VCaP (cell line): ENCODE results near the gene ACOX3.

Source experiments
- H3K27ac ChIP-seq: fragments of 450-650 bp; 2 replicates; pipeline ENCODE4 v1.5.1; 2017
- CTCF ChIP-seq: fragments of 450-650 bp; conservative IDR thresholded peaks from 2 replicates; pipeline ENCODE4 v1.5.1; 2017; ENCODE audit warnings: mild to moderate bottlenecking, moderate library complexity

The ACOX3 gene

GRCh38 chr4:8377103-8378075 is 63.1 kb downstream of the ACOX3 start:
- no peak overlapping the region for H3K27ac ChIP-seq
- TF ChIP-seq CTCF = no peak

GRCh38 chr4:8376361-8377102 is 64.0 kb downstream of the ACOX3 start:
- TF ChIP-seq CTCF = no peak
- H3K27ac ChIP-seq = no peak overlapping the region

- TF ChIP-seq CTCF = no peak
- no peak overlapping the region for H3K27ac ChIP-seq
These were observed 65.5 kb downstream of the ACOX3 start for GRCh38 chr4:8374851-8375649.

GRCh38 chr4:8373973-8374545 is 66.5 kb downstream of the ACOX3 start:
- TF ChIP-seq CTCF = no peak

GRCh38 chr4:8373270-8373972 is 67.1 kb downstream of the ACOX3 start:
- TF ChIP-seq CTCF = no peak
- no peak overlapping the region for H3K27ac ChIP-seq

More at GRCh38 chr4:8373973-8374545, 66.5 kb downstream of the ACOX3 start:
- no peak overlapping the region for H3K27ac ChIP-seq

- TF ChIP-seq CTCF = no peak
- no peak overlapping the region for H3K27ac ChIP-seq
These were observed 68.0 kb downstream of the ACOX3 start for GRCh38 chr4:8372506-8372905.
